K562 (cell line): ENCODE results near the gene MEF2D. TPM values are rescaled to one million over a fixed set of nuclear protein-coding genes. Genes with fewer than 3 reads are reported as not detected.

Source experiments
- ARHGAP35 ChIP-seq: fragments of 450-650 bp; IDR thresholded peaks from 2 replicates; pipeline ENCODE4 v1.6.1; 2018; ENCODE audit not compliant: partially characterized antibody
- ARID3A ChIP-seq: IDR thresholded peaks from 2 replicates; pipeline ENCODE4 v1.6.1; 2012; ENCODE audit warnings: low read depth, low read length, improper control_type of control experiment, borderline replicate concordance
- BHLHE40 ChIP-seq: IDR thresholded peaks from 2 replicates; pipeline ENCODE4 v1.6.1; 2011; ENCODE audit warnings: low read length, improper control_type of control experiment
- BRF1 ChIP-seq: IDR thresholded peaks from 3 replicates; pipeline ENCODE4 v1.6.1; 2011; ENCODE audit warnings: borderline replicate concordance, mild to moderate bottlenecking; ENCODE audit not compliant: insufficient read length; ENCODE audit errors: extremely low read depth
- CBX2 ChIP-seq: fragments of 200-600 bp; sonication (generic); IDR thresholded peaks from one replicate; pipeline ENCODE4 v1.6.1; 2012; ENCODE audit warnings: mild to moderate bottlenecking, low read length, inconsistent platforms; ENCODE audit not compliant: insufficient read depth, poor library complexity, severe bottlenecking
- HBP1 ChIP-seq: fragments of 450-650 bp; formaldehyde crosslinking; IDR thresholded peaks from 2 replicates; pipeline ENCODE4 v1.4.0; 2022; ENCODE audit warnings: missing genetic modification characterization
- HDAC1 ChIP-seq, 2 experiments: fragments of 450-650 bp; IDR thresholded peaks; 2 replicates each; pipeline ENCODE4 v1.6.1; 2016 to 2017; ENCODE audit warnings: inconsistent platforms in 1 of 2, mild to moderate bottlenecking in 1 of 2, moderate library complexity in 1 of 2
- JUN ChIP-seq, 2 experiments: sonication (generic) in 1 of 2; formaldehyde crosslinking in 1 of 2; IDR thresholded peaks; 2 replicates each; pipeline versions ENCODE4 v1.6.1 to v1.8.0; 2012 to 2022; ENCODE audit warnings: borderline replicate concordance in 2 of 2, mild to moderate bottlenecking in 2 of 2, improper control_type of control experiment in 1 of 2, low read depth in 1 of 2, low read length in 1 of 2, missing genetic modification reagents in 1 of 2
- JUNB ChIP-seq: fragments of 450-650 bp; formaldehyde crosslinking; conservative IDR thresholded peaks from 2 replicates; pipeline ENCODE4 v1.4.0; 2020; ENCODE audit warnings: mild to moderate bottlenecking
- LCOR ChIP-seq: sonication (generic); formaldehyde crosslinking; IDR thresholded peaks from 2 replicates; pipeline ENCODE4 v1.8.0; 2022; ENCODE audit warnings: mild to moderate bottlenecking, missing genetic modification reagents
- NFE2 ChIP-seq: IDR thresholded peaks from 2 replicates; pipeline ENCODE4 v1.6.1; 2014; ENCODE audit warnings: antibody characterized with exemption, low read depth
- RFX1 ChIP-seq: fragments of 450-650 bp; IDR thresholded peaks from 2 replicates; pipeline ENCODE4 v1.6.1; 2016; ENCODE audit warnings: mild to moderate bottlenecking, moderate library complexity
- SFPQ ChIP-seq: fragments of 200-400 bp; formaldehyde crosslinking; IDR thresholded peaks from 2 replicates; pipeline ENCODE4 v1.6.1; 2017; ENCODE audit warnings: mild to moderate bottlenecking, low read depth, low read length, moderate library complexity
- STAT5A ChIP-seq: IDR thresholded peaks from 2 replicates; pipeline ENCODE4 v1.6.1; 2012; ENCODE audit warnings: low read length, inconsistent platforms, borderline replicate concordance
- TAF7 ChIP-seq: fragments of 450-650 bp; IDR thresholded peaks from 2 replicates; pipeline ENCODE4 v1.6.1; 2016; ENCODE audit warnings: missing genetic modification characterization, missing compliant biosample characterization
- TFAP4 ChIP-seq: sonication (generic); formaldehyde crosslinking; IDR thresholded peaks from 2 replicates; pipeline ENCODE4 v1.8.0; 2022; ENCODE audit warnings: missing genetic modification reagents, mild to moderate bottlenecking, moderate library complexity, borderline replicate concordance
- ZNF324 ChIP-seq: fragments of 250-450 bp; sonication (Bioruptor Pico); IDR thresholded peaks from 2 replicates; pipeline ENCODE4 v1.4.0; 2020; ENCODE audit warnings: mild to moderate bottlenecking
- polyA plus RNA-seq, 8 experiments: library from polyadenylated mRNA; depleted of rRNA in 4 of 8; stranded (reverse) in 5 of 8; unstranded in 3 of 8; fragments of >200 nt; fragmentation: Nextera tagmentation in 2 of 8; fragmentation: Illumina TruSeq in 1 of 8; extraction: Ambion mirVana in 2 of 8; extraction: Trizol in 1 of 8; gene quantifications; 2 replicates each; pipeline versions ENCODE4 v1.2.1 to v1.2.3, GENCODE V29; 2011 to 2014; ENCODE audit warnings: inconsistent platforms in 1 of 8, missing spikeins in 1 of 8
- total RNA-seq, 7 experiments: library from RNA; depleted of rRNA in 6 of 7; stranded (reverse); fragments of >200 nt in 6 of 7; fragmentation: Illumina TruSeq in 2 of 7; extraction: Trizol in 2 of 7; gene quantifications; 2 replicates each; pipeline versions ENCODE4 v1.2.1 to v1.2.3, GENCODE V29; 2011 to 2021; ENCODE audit warnings: low replicate concordance in 1 of 7
- TF ChIP-seq, protein P1 (sequence below): fragments of 250-450 bp; sonication (Bioruptor Pico); IDR thresholded peaks from 2 replicates; pipeline ENCODE4 v1.9.0; 2021; ENCODE audit warnings: mild to moderate bottlenecking, inconsistent platforms

The MEF2D gene
- total and polyA plus RNA-seq, 9 of the 15 experiments (the other 6 are each of a cell fraction or from before 2014, with no cell fraction given), result 0.10 to 19.5 (median 2.6) TPM

GRCh38 chr1:156500793-156501506 is 375 bp upstream of the MEF2D start (continued):
- peak; percentile 20; the same call in 1 of the 2 replicates for TF ChIP-seq TAF7 (tag)
- TF ChIP-seq, protein P1, sequence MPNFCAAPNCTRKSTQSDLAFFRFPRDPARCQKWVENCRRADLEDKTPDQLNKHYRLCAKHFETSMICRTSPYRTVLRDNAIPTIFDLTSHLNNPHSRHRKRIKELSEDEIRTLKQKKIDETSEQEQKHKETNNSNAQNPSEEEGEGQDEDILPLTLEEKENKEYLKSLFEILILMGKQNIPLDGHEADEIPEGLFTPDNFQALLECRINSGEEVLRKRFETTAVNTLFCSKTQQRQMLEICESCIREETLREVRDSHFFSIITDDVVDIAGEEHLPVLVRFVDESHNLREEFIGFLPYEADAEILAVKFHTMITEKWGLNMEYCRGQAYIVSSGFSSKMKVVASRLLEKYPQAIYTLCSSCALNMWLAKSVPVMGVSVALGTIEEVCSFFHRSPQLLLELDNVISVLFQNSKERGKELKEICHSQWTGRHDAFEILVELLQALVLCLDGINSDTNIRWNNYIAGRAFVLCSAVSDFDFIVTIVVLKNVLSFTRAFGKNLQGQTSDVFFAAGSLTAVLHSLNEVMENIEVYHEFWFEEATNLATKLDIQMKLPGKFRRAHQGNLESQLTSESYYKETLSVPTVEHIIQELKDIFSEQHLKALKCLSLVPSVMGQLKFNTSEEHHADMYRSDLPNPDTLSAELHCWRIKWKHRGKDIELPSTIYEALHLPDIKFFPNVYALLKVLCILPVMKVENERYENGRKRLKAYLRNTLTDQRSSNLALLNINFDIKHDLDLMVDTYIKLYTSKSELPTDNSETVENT (CRISPR knock-in tag), result peak; percentile 85
- TF ChIP-seq STAT5A, result no peak
- TF ChIP-seq HBP1, result peak; percentile 79; the same call in 1 of the 2 replicates
- no peak; the same call in 1 of the 2 replicates for TF ChIP-seq LCOR (CRISPR knock-in tag)
- TF ChIP-seq ARHGAP35, result no peak
- peak in 1 of 2 experiments; percentile 94; a peak in 2 of 4 replicates for TF ChIP-seq HDAC1 (IDR thresholded peaks at IDR 0.05)
- TF ChIP-seq JUNB, result no peak
- TF ChIP-seq NFE2, result no peak
- TF ChIP-seq ZNF324 (CRISPR knock-in tag), result no peak; the same call in 1 of the 2 replicates
- TF ChIP-seq ARID3A, result no peak
- TF ChIP-seq RFX1, result no peak
- no peak for TF ChIP-seq BRF1
- TF ChIP-seq TFAP4 (CRISPR knock-in tag), result peak; percentile 82; the same call in 1 of the 2 replicates
- no peak for TF ChIP-seq CBX2
- peak; percentile 65 for TF ChIP-seq JUN (IDR thresholded peaks at IDR 0.05; ENCODE audit: borderline replicate concordance, low read depth, low read length)
- TF ChIP-seq JUN (CRISPR knock-in tag; IDR thresholded peaks at IDR 0.05; ENCODE audit: borderline replicate concordance), result 0 out of 2 replicates have a peak, but pooled peaks have one; percentile 63
- no peak for TF ChIP-seq SFPQ
- peak; percentile 58; the same call in 1 of the 2 replicates for TF ChIP-seq BHLHE40
